Astrocyte of the spinal cord (primary cell): ENCODE results near the gene NDUFB10.
A peak's percentile ranks its signal among the peaks of the same experiment; 100 is the strongest.
"Not testable (repeated sequence)": the region's sequence is repeated elsewhere in the genome, so short reads cannot be mapped to it uniquely, and the experiment has no call there.

ENCODE experiments used
- DNase-seq: peaks from one replicate; pipeline ENCODE4 v3.0.0; 2011; ENCODE audit warnings: low read depth, low spot score
- H3K4me3 ChIP-seq: 2 replicates; pipeline ENCODE4 v1.5.1; 2011; ENCODE audit warnings: low read depth, mild to moderate bottlenecking, low read length, moderate library complexity
- in situ Hi-C: cut with HindIII; loops from 2 replicates; pipeline ENCODE4 v1.10.0; 2017; ENCODE audit warnings: low sequenced_read_pairs
- TF ChIP-seq, protein P1 (sequence below): IDR thresholded peaks from 2 replicates; pipeline ENCODE4 v1.5.1; 2012; ENCODE audit warnings: low read depth, mild to moderate bottlenecking, low read length, inconsistent platforms

Gene NDUFB10

DNA sequence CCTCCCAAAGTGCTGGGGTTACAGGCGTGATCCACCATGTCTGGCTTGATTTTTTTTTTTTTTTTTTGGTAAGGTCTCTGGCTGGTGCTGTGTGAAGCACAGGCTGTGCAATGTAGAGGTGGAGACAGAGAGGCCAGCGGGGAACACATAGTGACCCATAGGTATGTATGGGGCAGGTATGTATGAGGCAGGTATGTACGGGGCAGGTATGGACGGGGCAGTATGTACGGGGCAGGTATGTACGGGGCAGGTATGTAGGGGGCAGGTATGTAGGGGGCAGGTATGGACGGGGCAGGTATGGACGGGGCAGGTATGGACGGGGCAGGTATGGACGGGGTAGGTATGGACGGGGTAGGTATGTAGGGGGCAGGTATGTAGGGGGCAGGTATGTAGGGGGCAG lies 9.8 kb upstream of the NDUFB10 start:
- H3K4me3 ChIP-seq = no peak overlapping the region
- TF ChIP-seq, protein P1, sequence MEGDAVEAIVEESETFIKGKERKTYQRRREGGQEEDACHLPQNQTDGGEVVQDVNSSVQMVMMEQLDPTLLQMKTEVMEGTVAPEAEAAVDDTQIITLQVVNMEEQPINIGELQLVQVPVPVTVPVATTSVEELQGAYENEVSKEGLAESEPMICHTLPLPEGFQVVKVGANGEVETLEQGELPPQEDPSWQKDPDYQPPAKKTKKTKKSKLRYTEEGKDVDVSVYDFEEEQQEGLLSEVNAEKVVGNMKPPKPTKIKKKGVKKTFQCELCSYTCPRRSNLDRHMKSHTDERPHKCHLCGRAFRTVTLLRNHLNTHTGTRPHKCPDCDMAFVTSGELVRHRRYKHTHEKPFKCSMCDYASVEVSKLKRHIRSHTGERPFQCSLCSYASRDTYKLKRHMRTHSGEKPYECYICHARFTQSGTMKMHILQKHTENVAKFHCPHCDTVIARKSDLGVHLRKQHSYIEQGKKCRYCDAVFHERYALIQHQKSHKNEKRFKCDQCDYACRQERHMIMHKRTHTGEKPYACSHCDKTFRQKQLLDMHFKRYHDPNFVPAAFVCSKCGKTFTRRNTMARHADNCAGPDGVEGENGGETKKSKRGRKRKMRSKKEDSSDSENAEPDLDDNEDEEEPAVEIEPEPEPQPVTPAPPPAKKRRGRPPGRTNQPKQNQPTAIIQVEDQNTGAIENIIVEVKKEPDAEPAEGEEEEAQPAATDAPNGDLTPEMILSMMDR = no peak
- no peak for DNase-seq
- in situ Hi-C loops = no loop called here

DNA sequence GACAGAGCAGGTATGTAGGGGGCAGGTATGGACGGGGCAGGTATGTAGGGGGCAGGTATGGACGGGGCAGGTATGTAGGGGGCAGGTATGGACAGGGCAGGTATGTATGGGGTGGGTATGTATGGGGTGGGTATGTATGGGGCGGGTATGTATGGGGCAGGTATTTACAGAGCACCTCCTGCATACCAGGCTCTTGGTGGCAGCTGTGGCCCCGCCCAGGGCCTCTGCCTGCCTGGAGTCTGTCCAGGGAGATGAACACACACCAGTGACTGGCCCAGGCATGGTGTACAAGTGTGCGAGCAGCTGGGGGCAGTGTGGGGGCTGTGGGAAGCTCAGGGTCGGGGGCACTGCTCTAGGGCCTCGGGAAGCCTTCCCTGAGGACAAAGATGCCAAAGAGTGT lies 9.3 kb upstream of the NDUFB10 start:
- TF ChIP-seq, protein P1 = no peak
- in situ Hi-C loops = no loop called here
- no peak for DNase-seq
- H3K4me3 ChIP-seq = no peak overlapping the region

DNA sequence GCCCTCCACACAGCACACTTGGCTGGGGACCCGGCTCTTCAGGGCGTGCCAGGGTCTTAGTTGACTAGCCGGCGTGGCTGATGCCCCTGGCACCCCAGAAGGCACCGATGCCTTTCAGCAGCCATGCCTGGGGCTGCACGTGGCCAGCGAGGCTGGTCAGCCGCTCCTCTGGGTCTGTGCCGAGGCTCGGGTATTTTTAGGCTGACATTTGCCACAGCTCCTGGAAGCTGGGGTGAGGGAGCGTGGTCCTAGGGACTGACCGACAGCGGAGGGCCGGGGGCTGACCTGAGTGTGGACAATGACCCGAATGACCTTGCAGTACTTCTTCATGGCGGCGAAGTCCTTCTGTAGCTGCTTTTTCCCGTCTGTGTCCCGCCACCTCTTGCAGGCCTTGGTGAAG lies 8.8 kb upstream of the NDUFB10 start:
- in situ Hi-C loops = no loop called here
- TF ChIP-seq, protein P1 = no peak
- no peak overlapping the region for H3K4me3 ChIP-seq
- no peak for DNase-seq

DNA sequence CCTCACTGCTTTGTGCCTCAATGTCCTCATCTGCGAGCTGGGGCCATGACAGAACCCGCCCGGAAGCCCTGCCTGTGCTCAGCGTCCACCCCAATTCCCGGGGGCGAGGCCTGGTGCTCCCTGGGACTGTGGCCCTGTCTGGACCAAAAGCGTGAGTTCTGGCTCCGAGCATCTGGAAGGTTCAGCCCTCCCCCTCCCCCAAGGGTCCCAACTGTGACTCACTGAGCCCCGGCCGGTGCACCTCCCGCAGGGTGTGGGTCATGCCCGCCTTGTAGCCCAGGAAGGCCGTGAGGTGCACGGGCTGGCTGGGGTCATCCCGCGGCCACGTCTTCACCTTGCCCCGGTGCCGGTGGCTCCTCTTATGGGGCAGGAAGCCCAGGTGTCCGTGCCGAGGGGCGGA lies 5.6 kb upstream of the NDUFB10 start:
- no peak overlapping the region for H3K4me3 ChIP-seq
- TF ChIP-seq, protein P1 = no peak
- in situ Hi-C loops = no loop called here
- DNase-seq = no peak

DNA sequence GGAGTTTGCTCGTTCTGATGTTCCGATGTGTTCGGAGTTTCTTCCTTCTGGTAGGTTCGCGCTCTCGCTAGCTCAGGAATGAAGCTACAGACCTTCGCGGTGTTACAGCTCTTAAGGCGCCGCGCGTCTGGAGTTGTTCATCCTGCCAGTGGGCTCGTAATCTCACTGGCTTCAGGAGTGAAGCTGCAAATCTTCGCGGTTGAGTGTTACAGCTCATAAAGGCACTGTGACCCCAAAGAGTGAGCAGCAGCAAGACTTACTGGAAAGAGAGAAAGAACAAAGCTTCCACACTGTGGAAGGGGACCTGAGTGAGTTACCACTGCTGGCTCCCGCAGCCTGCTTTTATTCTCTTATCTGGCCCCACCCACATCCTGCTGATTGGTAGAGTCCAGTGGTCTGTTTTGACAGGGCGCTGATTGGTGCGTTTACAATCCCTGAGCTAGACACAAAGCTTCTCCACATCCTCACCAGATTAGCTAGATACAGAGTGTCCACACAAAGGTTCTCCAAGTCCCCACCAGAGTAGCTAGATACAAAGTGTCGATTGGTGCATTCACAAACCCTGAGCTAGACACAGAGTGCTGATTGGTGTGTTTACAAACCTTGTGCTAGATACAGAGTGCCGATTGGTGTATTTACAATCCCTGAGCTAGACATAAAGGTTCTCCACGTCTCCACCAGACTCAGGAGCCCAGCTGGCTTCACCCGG lies 1.8 kb upstream of the NDUFB10 start:
- in situ Hi-C loops, DNase-seq, H3K4me3 ChIP-seq: not testable (repeated sequence)

DNA sequence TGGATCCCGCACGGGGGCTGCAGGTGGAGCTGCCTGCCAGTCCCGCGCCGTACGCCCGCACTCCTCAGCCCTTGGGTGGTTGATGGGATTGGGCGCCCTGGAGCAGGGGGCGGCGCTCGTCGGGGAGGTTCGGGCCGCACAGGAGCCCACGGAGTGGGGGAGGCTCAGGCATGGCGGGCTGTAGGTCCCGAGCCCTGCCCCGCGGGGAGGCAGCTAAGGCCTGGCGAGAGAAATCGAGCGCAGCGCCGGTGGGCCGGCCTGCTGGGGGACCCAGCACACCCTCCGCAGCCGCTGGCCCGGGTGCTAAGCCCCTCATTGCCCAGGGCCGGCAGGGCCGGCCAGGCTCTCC lies 1.2 kb upstream of the NDUFB10 start:
- in situ Hi-C loops, DNase-seq, H3K4me3 ChIP-seq: not testable (repeated sequence)

DNA sequence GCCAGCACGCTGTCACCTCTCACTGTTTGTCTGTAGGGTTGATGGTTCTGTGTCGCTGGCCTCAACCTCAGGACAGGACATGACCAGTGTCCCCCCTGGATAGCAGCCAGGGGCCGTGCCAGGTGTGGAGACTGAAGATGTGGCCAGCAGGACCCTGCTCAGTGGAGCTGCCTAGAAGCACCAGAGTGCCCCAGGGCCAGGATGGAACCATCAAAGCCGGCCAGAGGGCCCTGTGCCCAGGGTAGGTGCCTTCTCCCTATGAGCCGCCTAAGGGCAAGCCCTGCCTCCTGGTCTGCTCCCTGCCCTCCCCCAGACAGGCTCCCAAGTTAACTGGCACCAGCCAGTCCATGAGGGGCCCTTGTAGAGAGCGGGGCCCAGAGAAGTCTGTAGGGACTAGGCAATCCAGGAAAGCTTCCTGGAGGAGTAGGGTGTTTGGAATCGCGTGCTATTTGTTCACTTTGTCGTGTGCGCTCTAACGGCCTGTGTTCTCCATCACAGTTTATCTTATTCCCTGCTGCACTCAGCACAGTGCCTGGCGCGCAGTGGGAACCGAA lies 546 bp upstream of the NDUFB10 start:
- in situ Hi-C loops = no loop called here
- TF ChIP-seq, protein P1 = no peak
- DNase-seq = no peak
- H3K4me3 ChIP-seq = peak overlapping the region; percentile 24
